ENCODE measurements around the gene TMEFF2. TPM values are rescaled to one million over a fixed set of nuclear protein-coding genes. Genes with fewer than 3 reads are reported as not detected.

TMEFF2 gene
- total and polyA plus RNA-seq, 2 of the 8 experiments (the other 6 are each of a cell fraction or from before 2014, with no cell fraction given), result 0.91 to 3.7 TPM

DNA sequence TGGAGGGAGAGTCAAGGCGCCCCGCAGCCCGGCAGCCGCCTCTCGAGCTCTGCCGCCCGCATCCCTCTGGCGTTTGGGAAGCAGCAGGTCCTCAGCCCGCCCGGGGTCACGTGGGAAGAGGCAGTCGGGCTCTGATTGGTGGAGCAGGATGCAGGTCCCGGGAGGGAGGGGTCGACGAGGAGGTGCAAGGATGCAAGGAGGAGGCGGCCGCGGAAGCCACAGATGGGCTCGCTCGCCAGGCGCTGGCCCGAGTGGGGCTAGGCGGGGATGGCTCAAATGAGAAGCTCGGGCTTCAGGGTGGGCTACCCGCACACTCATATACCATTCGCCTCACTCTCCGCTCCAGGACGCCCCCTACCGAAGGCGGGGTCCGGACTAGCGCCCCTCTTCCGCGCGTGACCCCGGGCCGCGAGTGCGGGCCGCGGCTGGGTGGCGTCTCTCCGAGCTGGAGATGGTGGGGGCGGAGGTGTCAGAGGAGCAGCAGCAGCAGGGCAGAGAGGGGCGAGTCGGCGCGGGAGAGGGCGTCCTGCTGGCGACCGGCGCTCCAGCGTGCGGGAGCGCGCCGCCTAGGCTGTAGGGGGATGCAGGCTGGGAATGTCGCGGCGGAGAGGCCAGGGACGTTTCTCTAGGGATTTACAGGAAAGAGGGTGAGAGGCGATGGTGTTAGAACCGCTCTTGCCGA, at the start of gene TMEFF2 (continued):
- TF ChIP-seq, protein P1, sequence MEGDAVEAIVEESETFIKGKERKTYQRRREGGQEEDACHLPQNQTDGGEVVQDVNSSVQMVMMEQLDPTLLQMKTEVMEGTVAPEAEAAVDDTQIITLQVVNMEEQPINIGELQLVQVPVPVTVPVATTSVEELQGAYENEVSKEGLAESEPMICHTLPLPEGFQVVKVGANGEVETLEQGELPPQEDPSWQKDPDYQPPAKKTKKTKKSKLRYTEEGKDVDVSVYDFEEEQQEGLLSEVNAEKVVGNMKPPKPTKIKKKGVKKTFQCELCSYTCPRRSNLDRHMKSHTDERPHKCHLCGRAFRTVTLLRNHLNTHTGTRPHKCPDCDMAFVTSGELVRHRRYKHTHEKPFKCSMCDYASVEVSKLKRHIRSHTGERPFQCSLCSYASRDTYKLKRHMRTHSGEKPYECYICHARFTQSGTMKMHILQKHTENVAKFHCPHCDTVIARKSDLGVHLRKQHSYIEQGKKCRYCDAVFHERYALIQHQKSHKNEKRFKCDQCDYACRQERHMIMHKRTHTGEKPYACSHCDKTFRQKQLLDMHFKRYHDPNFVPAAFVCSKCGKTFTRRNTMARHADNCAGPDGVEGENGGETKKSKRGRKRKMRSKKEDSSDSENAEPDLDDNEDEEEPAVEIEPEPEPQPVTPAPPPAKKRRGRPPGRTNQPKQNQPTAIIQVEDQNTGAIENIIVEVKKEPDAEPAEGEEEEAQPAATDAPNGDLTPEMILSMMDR (IDR thresholded peaks at IDR 0.05; ENCODE audit: control extremely low read depth in 1 of 3, insufficient read depth in 1 of 3, low read depth in 1 of 3, low read length in 3 of 3), result peak; percentile 12 to 41 (median 36); a peak in 3 of 4 replicates
- TF ChIP-seq, protein P2, sequence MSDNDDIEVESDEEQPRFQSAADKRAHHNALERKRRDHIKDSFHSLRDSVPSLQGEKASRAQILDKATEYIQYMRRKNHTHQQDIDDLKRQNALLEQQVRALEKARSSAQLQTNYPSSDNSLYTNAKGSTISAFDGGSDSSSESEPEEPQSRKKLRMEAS (IDR thresholded peaks at IDR 0.05), result peak; percentile 61
- TF ChIP-seq TEAD4 (IDR thresholded peaks at IDR 0.05; ENCODE audit: low read depth, low read length) (0 out of 2 replicates have a peak, but pooled peaks have one; percentile 21), TBP (IDR thresholded peaks at IDR 0.05; ENCODE audit: low read depth, low read length) (peak; percentile 66), KDM1A (IDR thresholded peaks at IDR 0.05; ENCODE audit: borderline replicate concordance, low read length) (peak; percentile 7; the same call in 1 of the 2 replicates), BACH1 (IDR thresholded peaks at IDR 0.05; ENCODE audit: low read length) (peak; percentile 63; the same call in 1 of the 2 replicates), USF2 (IDR thresholded peaks at IDR 0.05; ENCODE audit: low read length) (peak; percentile 89)
- TF ChIP-seq, protein P3, sequence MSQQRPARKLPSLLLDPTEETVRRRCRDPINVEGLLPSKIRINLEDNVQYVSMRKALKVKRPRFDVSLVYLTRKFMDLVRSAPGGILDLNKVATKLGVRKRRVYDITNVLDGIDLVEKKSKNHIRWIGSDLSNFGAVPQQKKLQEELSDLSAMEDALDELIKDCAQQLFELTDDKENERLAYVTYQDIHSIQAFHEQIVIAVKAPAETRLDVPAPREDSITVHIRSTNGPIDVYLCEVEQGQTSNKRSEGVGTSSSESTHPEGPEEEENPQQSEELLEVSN (IDR thresholded peaks at IDR 0.05), result peak; percentile 80
- TF ChIP-seq, protein P4, sequence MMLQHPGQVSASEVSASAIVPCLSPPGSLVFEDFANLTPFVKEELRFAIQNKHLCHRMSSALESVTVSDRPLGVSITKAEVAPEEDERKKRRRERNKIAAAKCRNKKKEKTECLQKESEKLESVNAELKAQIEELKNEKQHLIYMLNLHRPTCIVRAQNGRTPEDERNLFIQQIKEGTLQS (IDR thresholded peaks at IDR 0.05; ENCODE audit: insufficient read depth, low read depth, low read length), result 0 out of 2 replicates have a peak, but pooled peaks have one; percentile 53

All from H1 (cell line).